GM12864 (cell line): ENCODE results near the gene SNTG2.

Experiments
- DNase-seq: peaks from one replicate; pipeline ENCODE4 v3.0.0-alpha.2; 2011; ENCODE audit warnings: low read depth
- H3K4me3 ChIP-seq: 2 replicates; pipeline ENCODE4 v1.5.1; 2011; ENCODE audit warnings: mild to moderate bottlenecking, low read depth, low read length, control low read depth
- CTCF ChIP-seq: IDR thresholded peaks from 2 replicates; pipeline ENCODE4 v1.5.1; 2011; ENCODE audit warnings: low read depth, mild to moderate bottlenecking, moderate library complexity, low read length, control low read depth, inconsistent platforms; ENCODE audit errors: missing control alignments

The SNTG2 gene

GRCh38 chr2:1348789-1349188 is 398.1 kb downstream of the SNTG2 start:
- no peak for TF ChIP-seq CTCF
- H3K4me3 ChIP-seq = no peak overlapping the region
- no peak for DNase-seq

GRCh38 chr2:1350111-1350510 is 399.5 kb downstream of the SNTG2 start:
- DNase-seq = no peak
- TF ChIP-seq CTCF = no peak

GRCh38 chr2:1353124-1353523 is 402.5 kb downstream of the SNTG2 start:
- no peak for DNase-seq
- no peak overlapping the region for H3K4me3 ChIP-seq
- TF ChIP-seq CTCF = no peak

More at GRCh38 chr2:1350111-1350510, 399.5 kb downstream of the SNTG2 start:
- H3K4me3 ChIP-seq = no peak overlapping the region

GRCh38 chr2:1353543-1353942 is 402.9 kb downstream of the SNTG2 start:
- no peak for DNase-seq
- H3K4me3 ChIP-seq = no peak overlapping the region
- no peak for TF ChIP-seq CTCF

GRCh38 chr2:1360144-1360543 is 409.5 kb downstream of the SNTG2 start:
- no peak overlapping the region for H3K4me3 ChIP-seq
- DNase-seq = no peak
- TF ChIP-seq CTCF = no peak

GRCh38 chr2:1360557-1361250 is 410.1 kb downstream of the SNTG2 start:
- no peak for DNase-seq
- no peak for TF ChIP-seq CTCF
- H3K4me3 ChIP-seq = no peak overlapping the region

- H3K4me3 ChIP-seq = no peak overlapping the region
- TF ChIP-seq CTCF = no peak
- DNase-seq = no peak
Observed at GRCh38 chr2:1363367-1363766, 412.7 kb downstream of the SNTG2 start.
